HT1080 (cell line): ENCODE results near the gene TBR1. TPM values are rescaled to one million over a fixed set of nuclear protein-coding genes. Genes with fewer than 3 reads are reported as not detected.

Experiments
- DNase-seq: peaks from one replicate; pipeline ENCODE4 v3.0.0-alpha.2; 2015; ENCODE audit warnings: low read depth
- small RNA-seq: library from RNA; depleted of rRNA; stranded (forward); fragments of <200 nt; gene quantifications from one replicate; pipeline ENCODE3, GENCODE V24; 2014
- total RNA-seq: library from RNA; depleted of rRNA; stranded (reverse); fragments of >200 nt; shearing (Covaris generic); gene quantifications from 2 replicates; pipeline ENCODE4 v1.2.3, GENCODE V29; 2014; rRNA removed

Gene TBR1
- total RNA-seq, 1 experiment from 2014 or later = not detected

DNA sequence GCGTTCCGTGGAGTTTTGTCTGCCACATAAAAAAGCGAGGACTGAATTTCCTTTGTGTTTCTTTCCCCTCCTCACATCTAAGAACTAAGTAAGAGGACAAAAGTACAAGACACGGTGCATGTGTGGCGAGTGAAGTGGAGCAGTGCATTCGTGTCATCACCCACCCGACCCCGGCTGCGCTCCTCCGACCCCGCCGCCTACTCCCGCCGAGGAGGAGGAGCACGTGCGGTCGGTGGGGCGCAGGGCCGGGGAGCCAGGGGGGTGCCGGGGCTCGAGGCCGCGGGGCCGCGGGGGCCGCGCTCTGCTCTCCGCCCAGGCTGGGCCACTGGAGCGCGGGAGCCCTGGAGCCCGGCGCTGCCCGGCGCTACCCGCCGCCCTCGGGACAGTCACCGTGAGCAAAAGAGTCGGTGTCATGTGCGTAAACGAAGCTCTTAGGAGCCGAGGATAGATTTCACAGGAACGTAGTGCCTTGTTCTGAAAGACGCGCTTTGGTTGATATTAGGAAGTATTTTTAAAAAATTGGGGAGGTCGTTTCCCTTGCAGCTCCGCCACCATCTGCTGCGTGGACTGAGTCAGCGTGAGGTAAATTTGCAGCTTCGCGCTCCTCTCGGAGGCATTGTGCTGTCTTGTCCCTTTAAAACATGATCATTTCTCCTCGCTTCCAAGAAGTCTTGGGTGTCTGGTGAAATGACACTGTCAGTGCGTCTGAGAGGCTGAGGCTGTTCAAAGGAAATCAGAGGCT lies 11.0 kb downstream of the TBR1 start:
- DNase-seq = no peak

DNA sequence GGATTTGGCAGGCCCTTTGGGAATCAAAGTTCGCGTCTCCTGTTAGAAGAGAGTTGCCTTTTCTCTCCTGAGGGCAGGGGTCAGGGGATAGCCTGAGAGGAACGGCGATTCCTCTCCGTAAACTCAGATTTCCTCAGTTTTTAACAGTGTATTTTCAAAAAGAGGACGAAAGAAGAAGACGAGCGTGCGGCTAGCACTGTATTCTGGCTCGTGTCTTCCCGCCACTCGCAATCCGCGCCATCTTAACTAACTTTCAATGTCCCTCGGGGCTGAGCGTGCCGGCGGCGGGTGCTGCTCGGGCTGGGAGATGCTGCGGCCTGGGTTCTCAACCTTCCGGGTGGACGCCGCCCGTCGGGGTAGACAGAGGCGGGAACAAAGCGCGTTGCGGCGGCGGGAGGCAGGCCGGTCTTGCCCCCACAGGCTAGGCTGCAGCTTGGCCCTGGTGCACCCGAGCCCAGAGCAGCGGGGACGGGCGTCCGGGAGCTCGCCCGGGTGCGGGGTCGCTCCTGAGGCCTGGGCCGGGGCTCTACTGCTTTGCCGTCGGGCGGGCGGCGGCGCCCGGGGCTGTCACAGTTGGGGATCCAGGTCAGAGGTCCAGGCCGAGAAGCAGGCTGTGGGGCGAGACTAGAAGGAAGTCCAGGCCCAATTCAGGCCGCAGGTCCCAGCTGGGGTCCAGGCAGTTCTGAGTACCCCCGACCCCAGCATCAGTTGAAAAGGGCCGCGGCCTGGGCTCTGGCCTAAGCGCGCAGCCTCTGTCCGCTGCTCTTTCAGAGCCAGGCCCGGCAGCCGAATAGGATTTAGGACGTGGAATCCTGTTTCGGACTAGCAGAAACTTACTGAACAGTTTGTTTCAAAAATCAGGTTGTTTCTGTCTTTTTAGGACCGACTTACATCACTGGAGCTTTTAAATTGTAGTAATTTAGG lies 11.8 kb downstream of the TBR1 start:
- DNase-seq = no peak

GRCh38 chr2:161430386-161430785 lies 14.3 kb downstream of the TBR1 start:
- no peak for DNase-seq

- DNase-seq = no peak
These were observed 16.0 kb downstream of the TBR1 start for GRCh38 chr2:161432107-161432506.

- no peak for DNase-seq
These were observed 18.0 kb downstream of the TBR1 start for GRCh38 chr2:161434118-161434517.

GRCh38 chr2:161436411-161436810 lies 20.3 kb downstream of the TBR1 start:
- peak; percentile 50 for DNase-seq

DNA sequence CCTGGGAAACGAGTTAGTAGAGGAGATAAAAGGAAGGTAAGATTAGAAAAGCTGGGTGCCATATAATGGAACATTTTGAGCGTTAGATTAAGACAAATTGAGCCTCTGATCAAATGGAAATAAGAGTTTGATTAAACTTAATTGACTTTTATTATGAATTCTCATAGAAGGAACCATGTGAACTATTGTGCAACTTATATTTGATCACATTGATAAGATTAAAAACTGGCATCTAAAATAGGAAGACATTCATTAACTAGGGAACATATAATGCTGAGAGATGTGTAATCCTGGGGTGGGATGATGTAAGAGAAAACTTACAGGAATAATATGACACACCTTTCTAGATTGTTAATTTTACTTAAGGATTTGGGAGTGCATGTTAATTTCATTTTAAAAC lies 22.5 kb downstream of the TBR1 start:
- no peak for DNase-seq

GRCh38 chr2:161445097-161445496 lies 29.0 kb downstream of the TBR1 start:
- no peak for DNase-seq

DNA sequence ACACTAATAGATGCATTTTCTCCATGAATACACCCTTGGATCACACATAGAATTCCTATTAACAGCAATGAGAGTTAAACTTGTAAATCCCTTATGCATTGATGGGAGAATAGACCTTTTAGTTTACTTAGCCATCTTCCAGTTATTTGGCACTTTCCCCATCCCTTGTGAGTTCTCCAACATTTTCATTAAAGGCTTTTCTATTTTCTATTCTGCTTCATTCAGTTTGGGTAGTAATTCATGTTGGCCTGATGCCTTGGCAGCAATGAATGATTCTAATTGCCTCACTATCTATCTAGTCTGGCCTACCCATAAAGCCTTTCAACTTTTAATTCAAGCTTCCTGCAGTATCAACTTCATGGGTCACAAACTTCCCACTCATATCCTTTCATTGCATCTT lies 32.3 kb downstream of the TBR1 start:
- DNase-seq = no peak

GRCh38 chr2:161471631-161472030 lies 55.5 kb downstream of the TBR1 start:
- DNase-seq = no peak

DNA sequence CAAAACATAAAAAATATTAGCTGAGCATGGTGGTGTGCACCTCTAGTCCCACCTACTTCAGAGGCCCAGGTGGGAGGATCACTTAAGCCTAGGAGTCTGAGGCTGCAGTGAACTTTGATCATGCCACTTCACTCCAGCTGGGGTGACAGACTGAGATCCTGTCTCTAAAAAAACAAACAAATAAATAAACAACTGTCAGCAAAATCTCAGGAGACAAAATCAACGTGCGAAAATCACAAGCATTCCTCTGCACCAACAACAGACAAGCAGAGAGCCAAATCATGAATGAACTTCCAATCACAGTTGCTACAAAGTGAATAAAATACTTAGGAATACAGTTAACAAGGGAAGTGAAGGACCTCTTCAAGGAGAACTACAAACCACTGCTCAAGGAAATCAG lies 58.8 kb downstream of the TBR1 start:
- DNase-seq = no peak

Small RNA genes lying within 50 kb of the gene (small RNA-seq; reads per million reads assigned to genes)
- not detected for gene RNA5SP108

Other genes starting within 250 kb of the TBR1 start
- 176 and 192 TPM in 2 replicates for gene PSMD14, start 107.9 kb upstream of the TBR1 start, total RNA-seq
- not detected in 2 replicates for gene SLC4A10, start 208.1 kb downstream of the TBR1 start, total RNA-seq